Measurements from ENCODE around the gene SLC22A7.
A peak's percentile ranks its signal among the peaks of the same experiment; 100 is the strongest.

SLC22A7 gene

GRCh38 chr6:43297644-43298564 is at the start of gene SLC22A7:
SLC22A7 (plus strand) TSS chr6:43298260; CDS start chr6:43298359, 99 bp downstream.
- no peak for ATAC-seq (ENCODE audit: low read depth)
- TF ChIP-seq CTCF (IDR thresholded peaks at IDR 0.05; ENCODE audit: poor library complexity, severe bottlenecking): no peak
- no peak within 1 kb of the TSS for H3K4me3 ChIP-seq (ENCODE audit: severe bottlenecking)
- no peaks in the 10 kb centered on the region for H3K4me1 ChIP-seq (ENCODE audit: insufficient read depth, poor library complexity, severe bottlenecking)
- no peaks in the 10 kb centered on the region for H3K27me3 ChIP-seq (ENCODE audit: insufficient read depth, poor library complexity, severe bottlenecking)
- H3K36me3 ChIP-seq (ENCODE audit: low read depth): no peaks in the 10 kb centered on the region
- DNase-seq (ENCODE audit: low spot score): no peak
- no peak within 1 kb of the TSS for H3K27ac ChIP-seq (ENCODE audit: poor library complexity, severe bottlenecking)
- H3K9me3 ChIP-seq (ENCODE audit: severe bottlenecking): no peaks in the 10 kb centered on the region

GRCh38 chr6:43248791-43249190 is 49.3 kb upstream of the SLC22A7 start:
- no peaks in the 10 kb centered on the region for H3K4me1 ChIP-seq (ENCODE audit: insufficient read depth, poor library complexity, severe bottlenecking)

GRCh38 chr6:43250992-43251373 is 47.1 kb upstream of the SLC22A7 start:
- H3K36me3 ChIP-seq (ENCODE audit: low read depth): no peaks in the 10 kb centered on the region
- H3K9me3 ChIP-seq (ENCODE audit: severe bottlenecking): no peaks in the 10 kb centered on the region
- no peak overlapping the region for H3K27ac ChIP-seq (ENCODE audit: poor library complexity, severe bottlenecking)
- DNase-seq (ENCODE audit: low spot score) (no peak), ATAC-seq (ENCODE audit: low read depth) (peak; percentile 57; the same call in 2 of the 3 replicates)
- no peak overlapping the region for H3K4me3 ChIP-seq (ENCODE audit: severe bottlenecking)
- TF ChIP-seq CTCF (IDR thresholded peaks at IDR 0.05; ENCODE audit: poor library complexity, severe bottlenecking): no peak
- peaks cover 4% of the 10 kb centered on the region for H3K27me3 ChIP-seq (ENCODE audit: insufficient read depth, poor library complexity, severe bottlenecking)
- H3K4me1 ChIP-seq (ENCODE audit: insufficient read depth, poor library complexity, severe bottlenecking): no peaks in the 10 kb centered on the region

More at GRCh38 chr6:43248791-43249190, 49.3 kb upstream of the SLC22A7 start:
- H3K27me3 ChIP-seq (ENCODE audit: insufficient read depth, poor library complexity, severe bottlenecking): peaks cover 22% of the 10 kb centered on the region
- ATAC-seq (ENCODE audit: low read depth): no peak
- no peaks in the 10 kb centered on the region for H3K9me3 ChIP-seq (ENCODE audit: severe bottlenecking)
- no peaks in the 10 kb centered on the region for H3K36me3 ChIP-seq (ENCODE audit: low read depth)
- H3K27ac ChIP-seq (ENCODE audit: poor library complexity, severe bottlenecking): no peak overlapping the region
- no peak overlapping the region for H3K4me3 ChIP-seq (ENCODE audit: severe bottlenecking)
- TF ChIP-seq CTCF (IDR thresholded peaks at IDR 0.05; ENCODE audit: poor library complexity, severe bottlenecking): no peak
- no peak for DNase-seq (ENCODE audit: low spot score)

GRCh38 chr6:43253401-43253800 is 44.7 kb upstream of the SLC22A7 start:
- TF ChIP-seq CTCF (IDR thresholded peaks at IDR 0.05; ENCODE audit: poor library complexity, severe bottlenecking): no peak
- DNase-seq (ENCODE audit: low spot score) (no peak), ATAC-seq (ENCODE audit: low read depth) (no peak)
- Histone ChIP-seq H3K36me3 (ENCODE audit: low read depth) (no peaks in the 10 kb centered on the region), H3K27me3 (ENCODE audit: insufficient read depth, poor library complexity, severe bottlenecking) (no peaks in the 10 kb centered on the region), H3K4me1 (ENCODE audit: insufficient read depth, poor library complexity, severe bottlenecking) (no peaks in the 10 kb centered on the region), H3K27ac (ENCODE audit: poor library complexity, severe bottlenecking) (no peak overlapping the region), H3K4me3 (ENCODE audit: severe bottlenecking) (no peak overlapping the region), H3K9me3 (ENCODE audit: severe bottlenecking) (no peaks in the 10 kb centered on the region)

Data from RWPE2 (cell line).